Effector memory CD4-positive, alpha-beta T cell (primary cell): ENCODE data around the gene ACOT2.
"Not testable (repeated sequence)": the region's sequence is repeated elsewhere in the genome, so short reads cannot be mapped to it uniquely, and the experiment has no call there.

Source experiments
- DNase-seq, 3 donors: peaks; one replicate each; pipeline ENCODE4 v3.0.0-alpha.2; 2020
- H3K27ac ChIP-seq: 2 replicates; pipeline ENCODE4 v1.7.0; 2013; ENCODE audit warnings: mild to moderate bottlenecking, low read length, moderate library complexity; ENCODE audit not compliant: insufficient read depth, poor library complexity, severe bottlenecking
- H3K27me3 ChIP-seq: replicated peaks from 2 replicates; pipeline ENCODE4 v1.7.0; 2013; ENCODE audit warnings: mild to moderate bottlenecking, low read length; ENCODE audit not compliant: insufficient read depth, control insufficient read depth, poor library complexity, severe bottlenecking
- H3K36me3 ChIP-seq: 2 replicates; pipeline ENCODE4 v1.7.0; 2013; ENCODE audit warnings: mild to moderate bottlenecking, low read length, moderate library complexity; ENCODE audit not compliant: control insufficient read depth, insufficient read depth
- H3K4me1 ChIP-seq: 2 replicates; pipeline ENCODE4 v1.7.0; 2013; ENCODE audit warnings: low read length, mild to moderate bottlenecking; ENCODE audit not compliant: control insufficient read depth, insufficient read depth, poor library complexity, severe bottlenecking
- H3K4me3 ChIP-seq: 2 replicates; pipeline ENCODE4 v1.7.0; 2013; ENCODE audit warnings: low read length, low read depth, mild to moderate bottlenecking; ENCODE audit not compliant: insufficient read depth, poor library complexity, severe bottlenecking
- H3K9me3 ChIP-seq: 2 replicates; pipeline ENCODE4 v1.7.0; 2013; ENCODE audit warnings: mild to moderate bottlenecking, low read length, moderate library complexity; ENCODE audit not compliant: control insufficient read depth

ACOT2 gene

GRCh38 chr14:73589116-73589515 lies 20.1 kb downstream of the ACOT2 start:
- Histone ChIP-seq H3K4me1 (no peaks in the 10 kb centered on the region), H3K27me3 (no peaks in the 10 kb centered on the region), H3K4me3 (no peak overlapping the region), H3K27ac (no peak overlapping the region), H3K36me3 (no peaks in the 10 kb centered on the region), H3K9me3 (no peaks in the 10 kb centered on the region)
- DNase-seq = no peak

GRCh38 chr14:73590673-73591004 lies 21.6 kb downstream of the ACOT2 start:
- H3K9me3 ChIP-seq, H3K4me1 ChIP-seq, H3K36me3 ChIP-seq, H3K4me3 ChIP-seq, H3K27ac ChIP-seq, DNase-seq, H3K27me3 ChIP-seq: not testable (repeated sequence)

- Histone ChIP-seq H3K9me3 (no peaks in the 10 kb centered on the region), H3K4me1 (no peaks in the 10 kb centered on the region), H3K27ac (peak within 1 kb of the TSS; percentile 60), H3K4me3 (peak within 1 kb of the TSS; percentile 80), H3K27me3 (no peaks in the 10 kb centered on the region), H3K36me3 (no peaks in the 10 kb centered on the region)
- DNase-seq = peak; percentile 13 to 37 (median 27)
These were observed 22.9 kb downstream of the ACOT2 start, which contains the start of gene ACOT4 for GRCh38 chr14:73591690-73592449. Gene ACOT4 (plus strand): TSS chr14:73591873. CDS start chr14:73591960, 87 bp downstream.

- H3K4me3 ChIP-seq = no peak overlapping the region
- no peaks in the 10 kb centered on the region for H3K27me3 ChIP-seq
- no peaks in the 10 kb centered on the region for H3K4me1 ChIP-seq
- H3K27ac ChIP-seq = no peak overlapping the region
- no peak for DNase-seq
- no peaks in the 10 kb centered on the region for H3K36me3 ChIP-seq
- H3K9me3 ChIP-seq = no peaks in the 10 kb centered on the region
These were observed 25.5 kb downstream of the ACOT2 start for GRCh38 chr14:73594491-73594890.

GRCh38 chr14:73599499-73599898 lies 30.5 kb downstream of the ACOT2 start:
- Histone ChIP-seq H3K4me3 (no peak overlapping the region), H3K27me3 (no peaks in the 10 kb centered on the region), H3K27ac (no peak overlapping the region), H3K9me3 (no peaks in the 10 kb centered on the region), H3K4me1 (no peaks in the 10 kb centered on the region), H3K36me3 (no peaks in the 10 kb centered on the region)
- DNase-seq = no peak

- H3K27ac ChIP-seq = no peak overlapping the region
- no peaks in the 10 kb centered on the region for H3K4me1 ChIP-seq
- H3K36me3 ChIP-seq = no peaks in the 10 kb centered on the region
- H3K4me3 ChIP-seq = no peak overlapping the region
- H3K27me3 ChIP-seq = no peaks in the 10 kb centered on the region
- no peaks in the 10 kb centered on the region for H3K9me3 ChIP-seq
- DNase-seq = no peak
These were observed 34.0 kb downstream of the ACOT2 start for GRCh38 chr14:73602994-73603393.

- Histone ChIP-seq H3K27ac (no peak overlapping the region), H3K4me1 (no peaks in the 10 kb centered on the region), H3K27me3 (no peaks in the 10 kb centered on the region), H3K4me3 (no peak overlapping the region), H3K36me3 (no peaks in the 10 kb centered on the region), H3K9me3 (no peaks in the 10 kb centered on the region)
- DNase-seq = no peak
These were observed 37.3 kb downstream of the ACOT2 start for GRCh38 chr14:73606271-73606670.

- Histone ChIP-seq H3K9me3 (no peaks in the 10 kb centered on the region), H3K4me3 (no peak overlapping the region), H3K27ac (no peak overlapping the region), H3K27me3 (no peaks in the 10 kb centered on the region), H3K4me1 (peaks cover 2% of the 10 kb centered on the region), H3K36me3 (no peaks in the 10 kb centered on the region)
- DNase-seq = no peak
These were observed 38.2 kb downstream of the ACOT2 start for GRCh38 chr14:73607241-73607640.

GRCh38 chr14:73610687-73611086 lies 41.7 kb downstream of the ACOT2 start:
- Histone ChIP-seq H3K4me1 (peaks cover 3% of the 10 kb centered on the region), H3K4me3 (no peak overlapping the region), H3K27ac (no peak overlapping the region), H3K36me3 (no peaks in the 10 kb centered on the region), H3K27me3 (no peaks in the 10 kb centered on the region), H3K9me3 (no peaks in the 10 kb centered on the region)
- DNase-seq = no peak

- H3K4me1 ChIP-seq = peaks cover 3% of the 10 kb centered on the region
- no peaks in the 10 kb centered on the region for H3K27me3 ChIP-seq
- H3K9me3 ChIP-seq = no peaks in the 10 kb centered on the region
- H3K36me3 ChIP-seq = no peaks in the 10 kb centered on the region
- H3K4me3 ChIP-seq = peak within 1 kb of the TSS; percentile 76
- peak within 1 kb of the TSS; percentile 63 for H3K27ac ChIP-seq
- DNase-seq = peak; percentile 17 to 37 (median 29)
These were observed 43.5 kb downstream of the ACOT2 start, which contains the start of gene ACOT6 for GRCh38 chr14:73612339-73613045. Gene ACOT6 (plus strand): TSS chr14:73612517. CDS start chr14:73612572, 55 bp downstream.
